HG03521 (cell line): ENCODE results near the gene ZNF578.
"Not testable (repeated sequence)": the region's sequence is repeated elsewhere in the genome, so short reads cannot be mapped to it uniquely, and the experiment has no call there.

Experiments used
- ATAC-seq: cut with Tn5 transposase; IDR thresholded peaks from one replicate; pipeline ENCODE4 v1.9.1; 2021; ENCODE audit warnings: mild to moderate bottlenecking, moderate library complexity; ENCODE audit not compliant: unreplicated experiment

The ZNF578 gene

DNA sequence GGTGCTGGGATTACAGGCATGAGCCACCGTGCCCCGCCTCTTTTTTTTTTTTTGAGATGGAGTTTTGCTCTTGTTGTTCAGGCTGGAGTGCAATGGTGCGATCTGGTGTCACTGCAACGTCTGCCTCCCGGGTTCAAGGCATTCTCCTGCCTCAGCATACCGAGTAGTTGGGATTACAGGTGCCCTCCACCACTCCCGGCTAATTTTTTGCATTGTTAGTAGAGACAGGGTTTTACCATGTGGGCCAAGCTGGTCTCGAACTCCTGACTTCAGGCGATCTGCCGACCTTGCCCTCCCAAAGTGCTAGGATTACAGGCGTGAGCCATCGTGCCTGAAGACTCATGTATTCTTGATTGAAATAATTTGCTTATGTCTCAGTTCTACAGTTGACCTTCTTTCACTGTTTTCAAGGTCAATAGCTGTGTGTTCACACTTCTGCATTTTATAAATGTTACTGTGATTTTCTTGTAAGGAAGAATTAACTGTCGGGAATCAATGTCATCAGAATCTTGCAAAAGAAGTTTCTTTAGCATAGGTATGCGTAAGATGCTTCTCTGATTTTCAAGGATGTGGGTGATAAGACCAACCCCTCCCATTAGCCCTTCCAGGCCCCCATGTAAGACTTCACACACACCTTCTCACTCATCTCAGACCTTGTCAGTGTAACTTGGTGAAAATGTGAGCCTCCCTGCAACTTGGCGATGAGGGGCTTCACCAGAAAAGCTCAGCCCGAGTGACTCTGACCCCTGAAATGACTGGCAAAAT lies 104.1 kb downstream of the ZNF578 start:
- ATAC-seq, result no peak

GRCh38 chr19:52558732-52559445 lies 105.5 kb downstream of the ZNF578 start:
- ATAC-seq, result not testable (repeated sequence)

GRCh38 chr19:52561611-52562010 lies 108.3 kb downstream of the ZNF578 start:
- ATAC-seq, result not testable (repeated sequence)
